ENCODE measurements around the gene TMEM205. TPM values are rescaled to one million over a fixed set of nuclear protein-coding genes. Genes with fewer than 3 reads are reported as not detected.
"Not testable (repeated sequence)": the region's sequence is repeated elsewhere in the genome, so short reads cannot be mapped to it uniquely, and the experiment has no call there.

Gene TMEM205
- total RNA-seq, 1 experiment from 2014 or later, result 363 TPM

- in situ Hi-C loops (cut with HindIII; ENCODE audit: low sequenced_read_pairs), result no loop called here
- DNase-seq (ENCODE audit: low spot score), result no peak
Observed at GRCh38 chr19:11321191-11322126, 24.6 kb downstream of the TMEM205 start.

GRCh38 chr19:11320278-11320995 lies 25.6 kb downstream of the TMEM205 start:
- in situ Hi-C loops (cut with HindIII; ENCODE audit: low sequenced_read_pairs); DNase-seq (ENCODE audit: low spot score): not testable (repeated sequence)

- in situ Hi-C loops (cut with HindIII; ENCODE audit: low sequenced_read_pairs), result no loop called here
- DNase-seq (ENCODE audit: low spot score), result no peak
Observed at GRCh38 chr19:11306337-11306736, 39.7 kb downstream of the TMEM205 start.

- no peak for DNase-seq (ENCODE audit: low spot score)
- in situ Hi-C loops (cut with HindIII; ENCODE audit: low sequenced_read_pairs), result no loop called here
Observed at GRCh38 chr19:11304936-11305335, 41.1 kb downstream of the TMEM205 start.

GRCh38 chr19:11300811-11301120 lies 45.3 kb downstream of the TMEM205 start:
- in situ Hi-C loops (cut with HindIII; ENCODE audit: low sequenced_read_pairs), result no loop called here
- no peak for DNase-seq (ENCODE audit: low spot score)

DNA sequence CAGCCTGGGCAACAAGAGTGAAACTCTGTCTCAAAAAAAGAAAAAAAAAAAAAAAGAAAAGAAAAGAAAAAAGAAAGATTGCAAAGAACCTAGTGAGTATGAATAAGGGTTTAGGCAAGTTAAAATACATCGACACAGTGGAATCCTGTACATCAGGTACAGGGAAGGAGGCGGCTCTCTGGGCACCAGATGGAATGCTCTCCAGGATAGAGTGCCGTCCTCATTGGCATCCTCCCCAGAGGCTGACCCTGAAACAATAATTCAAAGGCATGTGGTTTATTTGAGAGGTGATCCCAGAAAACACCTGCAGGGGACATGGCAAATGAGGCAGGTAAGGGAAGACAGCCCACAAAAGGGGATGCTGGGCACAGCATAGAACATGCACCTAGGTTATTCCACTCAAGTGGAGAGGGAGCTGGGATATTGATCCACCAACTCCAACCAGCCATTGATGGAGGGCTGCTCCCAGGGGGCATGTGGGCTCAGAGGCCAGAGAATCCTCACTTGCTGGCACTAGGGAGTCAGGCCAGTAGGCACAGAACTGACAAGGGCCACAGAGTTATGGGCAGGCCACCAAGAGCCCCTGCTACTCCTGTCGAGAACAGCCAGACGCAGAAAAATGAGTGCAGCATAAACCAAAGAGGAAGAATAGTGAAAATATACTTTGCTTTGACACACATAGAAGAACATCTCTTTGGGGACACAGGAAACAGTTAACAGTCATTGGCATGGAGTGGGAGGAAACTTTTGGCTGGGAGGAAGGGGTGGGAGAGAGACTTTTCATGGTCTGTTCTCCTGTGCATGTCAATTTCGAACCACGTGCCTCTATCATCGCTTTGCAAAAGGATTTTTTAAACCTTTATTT lies 45.9 kb downstream of the TMEM205 start:
- in situ Hi-C loops (cut with HindIII; ENCODE audit: low sequenced_read_pairs), result no loop called here

DNA sequence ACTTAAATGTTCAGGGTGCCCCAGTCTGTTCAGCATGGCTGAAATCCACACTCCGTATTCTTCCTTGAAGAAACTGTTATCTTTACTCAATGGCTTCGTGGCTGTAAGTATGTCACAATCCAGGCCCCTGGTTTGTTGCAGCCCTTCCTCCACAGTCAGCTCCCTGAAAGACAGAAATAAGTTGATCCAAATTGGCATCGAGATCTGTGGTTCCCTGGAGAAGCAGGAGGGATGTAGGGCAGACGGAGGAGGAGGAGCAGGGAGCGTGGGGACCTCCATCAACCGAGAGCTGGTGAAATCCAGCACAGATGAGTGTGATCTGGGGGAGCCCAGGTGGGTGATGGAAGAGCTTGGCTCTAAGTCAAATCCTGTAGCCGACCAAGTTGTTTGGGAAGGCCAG lies 49.8 kb downstream of the TMEM205 start:
- in situ Hi-C loops (cut with HindIII; ENCODE audit: low sequenced_read_pairs), result no loop called here
- peak; percentile 43 for DNase-seq (ENCODE audit: low spot score)

More for the DNA sequence above, 45.9 kb downstream of the TMEM205 start:
- no peak for DNase-seq (ENCODE audit: low spot score)

GRCh38 chr19:11295665-11296245 lies 50.3 kb downstream of the TMEM205 start, which contains the start of gene TSPAN16:
TSS of gene TSPAN16 (plus strand) at chr19:11296160. CDS start at chr19:11296298, 138 bp downstream.
- in situ Hi-C loops (cut with HindIII; ENCODE audit: low sequenced_read_pairs), result no loop called here
- DNase-seq (ENCODE audit: low spot score), result no peak

GRCh38 chr19:11295180-11295579 lies 50.9 kb downstream of the TMEM205 start:
- DNase-seq (ENCODE audit: low spot score), result no peak
- in situ Hi-C loops (cut with HindIII; ENCODE audit: low sequenced_read_pairs), result no loop called here

GRCh38 chr19:11293433-11294389 lies 52.4 kb downstream of the TMEM205 start:
- in situ Hi-C loops (cut with HindIII; ENCODE audit: low sequenced_read_pairs), result no loop called here
- peak; percentile 84 for DNase-seq (ENCODE audit: low spot score)

Other genes starting within 250 kb of the TMEM205 start
- gene SPC24, start 190.5 kb downstream of the TMEM205 start, total RNA-seq (2014; rRNA removed; shearing (Covaris generic)), result 74.0 and 74.7 TPM in 2 replicates
- 122 and 129 TPM in 2 replicates for gene KANK2, start 148.7 kb downstream of the TMEM205 start, total RNA-seq (2014; rRNA removed; shearing (Covaris generic))
- gene ANGPTL8, start 106.6 kb downstream of the TMEM205 start, total RNA-seq (2014; rRNA removed; shearing (Covaris generic)), result not detected in 2 replicates
- gene DOCK6, start 83.7 kb downstream of the TMEM205 start, total RNA-seq (2014; rRNA removed; shearing (Covaris generic)), result 12.2 and 23.6 TPM in 2 replicates
- not detected in 2 replicates for gene TSPAN16, start 50.1 kb downstream of the TMEM205 start, total RNA-seq (2014; rRNA removed; shearing (Covaris generic))
- gene RAB3D, start 6.6 kb downstream of the TMEM205 start, total RNA-seq (2014; rRNA removed; shearing (Covaris generic)), result 18.2 and 18.3 TPM in 2 replicates
- 2.6 TPM in 2 replicates for gene CCDC159, start 251 bp upstream of the TMEM205 start, total RNA-seq (2014; rRNA removed; shearing (Covaris generic))
- gene PLPPR2, start 9.2 kb upstream of the TMEM205 start, total RNA-seq (2014; rRNA removed; shearing (Covaris generic)), result 8.1 and 11.5 TPM in 2 replicates
- gene SWSAP1, start 28.4 kb upstream of the TMEM205 start, total RNA-seq (2014; rRNA removed; shearing (Covaris generic)), result 6.2 and 6.3 TPM in 2 replicates
- gene EPOR, start 38.0 kb upstream of the TMEM205 start, total RNA-seq (2014; rRNA removed; shearing (Covaris generic)), result 20.3 and 20.9 TPM in 2 replicates
- not detected in 2 replicates for gene RGL3, start 73.0 kb upstream of the TMEM205 start, total RNA-seq (2014; rRNA removed; shearing (Covaris generic))
- 1.7 and 6.1 TPM in 2 replicates for gene ODAD3, start 88.9 kb upstream of the TMEM205 start, total RNA-seq (2014; rRNA removed; shearing (Covaris generic))
- gene PRKCSH, start 89.4 kb upstream of the TMEM205 start, total RNA-seq (2014; rRNA removed; shearing (Covaris generic)), result 116 and 141 TPM in 2 replicates
- gene ELAVL3, start 134.8 kb upstream of the TMEM205 start, total RNA-seq (2014; rRNA removed; shearing (Covaris generic)), result 0.43 and 2.4 TPM in 2 replicates
- gene ZNF653, start 159.6 kb upstream of the TMEM205 start, total RNA-seq (2014; rRNA removed; shearing (Covaris generic)), result 10.2 and 21.8 TPM in 2 replicates
- 104 and 109 TPM in 2 replicates for gene ECSIT, start 182.9 kb upstream of the TMEM205 start, total RNA-seq (2014; rRNA removed; shearing (Covaris generic))
- gene CNN1, start 192.6 kb upstream of the TMEM205 start, total RNA-seq (2014; rRNA removed; shearing (Covaris generic)), result 28.0 and 34.3 TPM in 2 replicates
- gene ELOF1, start 213.0 kb upstream of the TMEM205 start, total RNA-seq (2014; rRNA removed; shearing (Covaris generic)), result 54.0 and 57.8 TPM in 2 replicates
- not detected in 2 replicates for gene ACP5, start 231.4 kb upstream of the TMEM205 start, total RNA-seq (2014; rRNA removed; shearing (Covaris generic))